Fibroblast of lung (primary cell): Measurements from ENCODE around the gene ABR.

Source experiments
- EZH2 ChIP-seq: IDR thresholded peaks from 2 replicates; pipeline ENCODE4 v1.5.1; 2012; ENCODE audit warnings: low read length, control low read depth, mild to moderate bottlenecking; ENCODE audit errors: missing control alignments
- TF ChIP-seq, protein P1 (sequence below), 2 donors: IDR thresholded peaks in 1 of 2; conservative IDR thresholded peaks in 1 of 2; 1 replicate in 1 of 2; 2 replicates in 1 of 2; pipeline ENCODE4 v1.5.1; 2011 to 2012; ENCODE audit warnings: low read length in 2 of 2, control low read depth in 1 of 2, inconsistent platforms in 1 of 2, low read depth in 1 of 2, mild to moderate bottlenecking in 1 of 2

DNA sequence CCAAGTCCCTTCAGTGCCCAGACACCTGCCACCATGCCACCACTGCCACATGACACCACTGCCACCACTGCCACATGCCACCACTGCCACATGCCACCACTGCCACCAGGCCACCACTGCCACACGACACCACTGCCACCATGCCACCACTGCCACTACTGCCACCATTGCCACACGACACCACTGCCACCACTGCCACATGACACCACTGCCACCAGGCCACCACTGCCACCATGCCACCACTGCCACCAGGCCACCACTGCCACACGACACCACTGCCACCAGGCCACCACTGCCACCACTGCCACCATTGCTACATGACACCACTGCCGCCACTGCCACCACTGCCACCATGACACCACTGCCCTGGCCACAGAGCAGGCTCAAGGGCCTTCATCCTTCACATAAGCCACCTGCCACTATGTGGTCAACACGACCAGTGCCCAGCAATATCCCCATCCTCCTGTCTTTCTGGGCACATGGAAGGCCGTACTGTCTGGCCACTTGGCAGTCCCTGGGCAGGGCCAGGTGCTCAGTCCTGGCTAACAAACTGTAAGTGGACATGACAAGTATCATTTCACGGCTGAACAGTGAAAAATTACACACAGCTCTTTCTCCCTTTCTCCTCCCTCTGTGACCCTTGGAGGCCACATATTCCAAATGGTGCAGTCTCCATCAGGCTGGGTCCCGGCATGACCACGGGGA lies 33.1 kb downstream of the ABR start:
- TF ChIP-seq, protein P1, sequence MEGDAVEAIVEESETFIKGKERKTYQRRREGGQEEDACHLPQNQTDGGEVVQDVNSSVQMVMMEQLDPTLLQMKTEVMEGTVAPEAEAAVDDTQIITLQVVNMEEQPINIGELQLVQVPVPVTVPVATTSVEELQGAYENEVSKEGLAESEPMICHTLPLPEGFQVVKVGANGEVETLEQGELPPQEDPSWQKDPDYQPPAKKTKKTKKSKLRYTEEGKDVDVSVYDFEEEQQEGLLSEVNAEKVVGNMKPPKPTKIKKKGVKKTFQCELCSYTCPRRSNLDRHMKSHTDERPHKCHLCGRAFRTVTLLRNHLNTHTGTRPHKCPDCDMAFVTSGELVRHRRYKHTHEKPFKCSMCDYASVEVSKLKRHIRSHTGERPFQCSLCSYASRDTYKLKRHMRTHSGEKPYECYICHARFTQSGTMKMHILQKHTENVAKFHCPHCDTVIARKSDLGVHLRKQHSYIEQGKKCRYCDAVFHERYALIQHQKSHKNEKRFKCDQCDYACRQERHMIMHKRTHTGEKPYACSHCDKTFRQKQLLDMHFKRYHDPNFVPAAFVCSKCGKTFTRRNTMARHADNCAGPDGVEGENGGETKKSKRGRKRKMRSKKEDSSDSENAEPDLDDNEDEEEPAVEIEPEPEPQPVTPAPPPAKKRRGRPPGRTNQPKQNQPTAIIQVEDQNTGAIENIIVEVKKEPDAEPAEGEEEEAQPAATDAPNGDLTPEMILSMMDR (conservative IDR thresholded peaks at IDR 0.05 in 1 of 2, IDR thresholded peaks at IDR 0.05 in 1 of 2; ENCODE audit: low read depth in 1 of 2, low read length in 2 of 2), result no peak
- TF ChIP-seq EZH2, result no peak
